Measurements from ENCODE around the gene MRC1.

DNA sequence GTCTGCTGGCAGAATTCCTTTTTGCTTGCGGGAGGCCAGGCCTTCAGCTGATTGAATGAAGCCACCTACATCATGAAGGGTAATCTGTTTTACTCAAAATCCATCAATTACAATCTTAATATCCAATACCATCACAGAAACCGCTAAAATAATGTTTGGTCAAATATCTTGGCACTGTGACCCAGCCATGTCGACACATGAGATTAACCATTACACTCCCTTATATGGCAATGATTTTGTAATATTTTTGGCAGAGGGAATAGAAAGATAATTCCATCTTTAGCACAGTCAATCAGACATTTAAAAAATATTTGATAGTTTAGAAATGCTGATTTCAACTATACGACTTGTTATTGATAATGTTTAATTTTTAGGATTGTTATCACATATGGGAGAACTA is 106.0 kb downstream of the MRC1 start:
- TF ChIP-seq GATAD2A (CRISPR knock-in tag; IDR thresholded peaks at IDR 0.05) (no peak), NFE2L1 (CRISPR knock-in tag; IDR thresholded peaks at IDR 0.05; ENCODE audit: borderline replicate concordance) (no peak), ZNF432 (CRISPR knock-in tag; IDR thresholded peaks at IDR 0.05; ENCODE audit: borderline replicate concordance) (no peak), CREM (IDR thresholded peaks at IDR 0.05) (no peak), CREM (CRISPR knock-in tag; IDR thresholded peaks at IDR 0.05) (no peak), ZKSCAN8 (CRISPR knock-in tag; IDR thresholded peaks at IDR 0.05; ENCODE audit: borderline replicate concordance) (no peak), JUNB (CRISPR knock-in tag; IDR thresholded peaks at IDR 0.05; ENCODE audit: borderline replicate concordance) (no peak), MXD4 (CRISPR knock-in tag; IDR thresholded peaks at IDR 0.05) (no peak), ZNF614 (CRISPR knock-in tag; IDR thresholded peaks at IDR 0.05; ENCODE audit: borderline replicate concordance) (no peak)

Measured in HepG2 (cell line).